Kidney tubule cell (primary cell): ENCODE results near the gene BANP.
"Not testable (repeated sequence)": the region's sequence is repeated elsewhere in the genome, so short reads cannot be mapped to it uniquely, and the experiment has no call there.

Source experiments
- DNase-seq: peaks from one replicate; pipeline ENCODE4 v3.0.0-alpha.2; 2018; ENCODE audit warnings: low spot score

The BANP gene

DNA sequence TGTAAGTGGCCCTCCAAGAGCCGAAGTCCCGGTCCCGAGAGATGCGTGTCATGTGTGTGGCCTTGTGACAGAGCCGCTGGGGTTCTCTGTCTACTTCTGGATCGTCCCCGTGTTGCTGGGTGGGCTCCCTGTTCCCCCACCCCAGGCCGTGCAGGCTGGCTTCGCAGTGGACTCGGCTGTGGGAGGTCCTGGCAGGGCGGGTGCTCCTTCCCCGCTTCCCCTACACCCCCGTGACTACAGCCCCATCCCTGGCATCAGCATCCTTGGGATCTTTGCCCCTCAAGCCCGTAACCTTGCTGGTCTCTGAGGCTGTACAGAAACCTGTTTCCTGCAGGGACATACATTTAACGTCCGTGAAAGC lies 136.3 kb downstream of the BANP start:
- no peak for DNase-seq

GRCh38 chr16:88088161-88088581 lies 136.9 kb downstream of the BANP start:
- no peak for DNase-seq

DNA sequence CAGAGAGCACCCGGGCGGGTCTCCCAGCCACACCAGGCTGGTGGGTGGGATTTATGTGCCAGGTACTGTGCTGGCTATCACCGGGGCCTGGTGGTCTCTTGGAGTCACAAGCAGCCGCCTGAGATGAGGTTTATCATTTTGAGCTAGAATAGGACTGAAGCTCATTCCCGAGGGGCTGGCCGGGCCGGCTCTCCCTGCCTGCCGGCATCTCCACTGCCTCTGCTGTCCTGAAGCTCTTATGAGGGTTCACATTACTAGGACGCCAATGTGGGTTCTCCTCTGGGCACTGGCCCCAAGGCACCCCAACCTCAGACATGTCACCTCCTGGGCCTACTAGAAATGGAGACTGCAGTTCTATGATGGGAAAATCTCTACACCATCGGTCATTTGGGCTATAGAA lies 137.4 kb downstream of the BANP start:
- DNase-seq = not testable (repeated sequence)

GRCh38 chr16:88089071-88089470 lies 137.8 kb downstream of the BANP start:
- DNase-seq = not testable (repeated sequence)

DNA sequence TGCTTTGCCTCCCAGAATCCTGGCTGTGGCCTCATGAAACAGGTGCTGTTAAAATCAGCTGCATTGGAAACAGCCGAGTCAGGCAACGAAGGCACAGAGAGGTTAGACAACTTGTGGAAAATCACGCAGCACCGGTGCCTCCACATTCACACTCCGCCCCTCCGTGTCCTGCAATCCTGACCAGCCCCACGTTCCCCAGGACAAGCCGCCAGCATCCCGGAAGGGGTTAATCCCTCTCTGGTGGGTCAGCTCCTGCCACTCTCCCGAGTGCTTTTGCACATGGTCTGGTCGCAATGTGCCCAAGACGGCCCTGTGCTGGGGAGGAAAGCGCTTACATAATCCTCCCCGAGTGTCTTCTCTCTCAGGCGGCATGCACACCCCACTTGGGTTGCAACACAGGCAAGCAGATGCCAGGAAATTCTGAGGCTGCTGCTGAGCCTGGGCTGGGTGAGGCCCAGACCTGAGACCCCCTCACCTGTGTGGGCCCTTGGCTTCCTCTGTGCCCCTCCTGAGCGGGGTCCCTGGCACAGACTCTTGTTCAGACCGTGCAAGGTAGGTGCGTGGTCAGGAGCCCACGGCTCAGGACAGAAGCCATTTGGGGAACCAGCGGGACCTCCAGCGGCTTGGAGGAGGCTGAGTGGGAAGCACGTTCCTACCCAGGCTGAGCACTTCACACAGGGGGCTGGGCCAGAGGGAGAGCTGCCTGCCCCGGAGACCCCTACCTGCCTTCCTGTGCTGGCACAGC lies 138.6 kb downstream of the BANP start:
- DNase-seq = not testable (repeated sequence)

DNA sequence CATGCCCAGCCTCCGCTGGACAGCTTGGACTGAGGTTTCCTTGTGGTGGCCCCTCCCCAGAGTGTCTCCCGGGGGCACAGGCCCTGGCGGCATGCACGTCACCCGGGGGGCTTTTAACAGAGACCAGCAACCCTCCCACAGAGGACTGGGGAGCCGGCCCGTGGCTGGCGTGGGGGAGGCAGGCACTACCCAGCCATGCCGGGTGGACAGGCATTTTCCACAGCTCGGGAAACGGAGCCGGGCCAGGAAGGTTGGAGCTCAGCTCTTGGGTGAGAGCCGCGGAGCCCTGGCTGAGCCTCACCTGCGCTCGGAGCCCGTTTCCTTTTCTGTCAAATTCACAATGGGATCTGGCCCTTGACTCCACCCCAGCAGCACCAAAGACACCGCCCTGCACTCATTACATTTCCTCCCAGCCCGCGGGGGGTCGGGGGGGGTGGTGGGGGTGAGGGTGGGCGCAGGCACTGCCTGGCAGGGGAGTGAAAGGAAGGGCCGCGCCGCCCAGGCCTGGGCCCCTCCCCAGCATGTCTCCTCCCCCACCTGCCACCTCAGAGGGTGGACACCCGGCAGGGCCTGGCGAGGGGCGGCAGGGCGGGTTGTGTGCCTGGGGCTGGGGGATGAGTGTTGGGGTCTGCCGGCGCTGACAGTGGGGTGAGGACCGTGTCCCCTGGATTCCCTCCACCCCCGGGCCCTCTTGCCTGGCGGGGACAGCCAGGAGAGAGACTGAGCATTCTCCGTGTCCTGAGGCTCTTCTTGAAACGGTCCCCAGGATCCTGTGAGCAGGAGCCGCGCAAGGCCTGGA lies 139.3 kb downstream of the BANP start:
- not testable (repeated sequence) for DNase-seq

DNA sequence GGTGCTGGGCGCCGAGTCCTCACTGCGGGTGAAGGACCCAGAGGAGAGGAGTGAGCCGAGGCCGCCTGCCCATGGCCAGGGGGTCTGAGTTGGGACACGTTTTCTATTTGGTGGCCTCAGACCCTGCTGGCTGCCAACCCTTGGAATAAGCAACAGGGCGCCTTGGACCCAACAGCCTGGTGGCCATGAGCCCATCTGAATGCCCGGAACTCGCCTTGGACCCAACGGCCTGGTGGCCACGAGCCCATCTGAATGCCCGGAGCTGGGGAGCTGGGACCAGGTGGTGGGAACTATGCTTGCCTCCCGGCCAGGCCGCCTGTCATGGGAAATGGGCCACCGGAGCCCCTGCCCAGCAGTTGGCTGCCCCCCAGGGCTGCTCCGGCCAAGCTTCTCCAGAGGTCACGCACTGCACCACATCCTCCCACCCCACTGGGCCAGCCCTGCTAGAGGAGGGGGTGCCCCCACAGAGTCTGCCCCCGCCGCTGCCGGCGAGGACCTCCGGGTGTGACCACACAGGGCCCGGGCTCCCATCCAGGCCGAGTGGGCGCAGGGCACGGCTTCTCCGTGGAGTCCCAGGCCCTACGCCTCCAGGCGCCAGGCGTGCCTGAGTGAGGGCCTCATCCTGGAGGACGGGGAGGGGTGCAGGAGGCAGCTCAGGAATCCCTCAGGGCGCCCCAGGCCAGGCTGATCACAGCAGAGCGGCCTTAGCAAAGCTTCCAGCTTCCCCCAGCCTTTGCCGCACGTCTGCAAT lies 140.2 kb downstream of the BANP start:
- DNase-seq = not testable (repeated sequence)

- not testable (repeated sequence) for DNase-seq
Measured at GRCh38 chr16:88091972-88092302, 140.7 kb downstream of the BANP start.

DNA sequence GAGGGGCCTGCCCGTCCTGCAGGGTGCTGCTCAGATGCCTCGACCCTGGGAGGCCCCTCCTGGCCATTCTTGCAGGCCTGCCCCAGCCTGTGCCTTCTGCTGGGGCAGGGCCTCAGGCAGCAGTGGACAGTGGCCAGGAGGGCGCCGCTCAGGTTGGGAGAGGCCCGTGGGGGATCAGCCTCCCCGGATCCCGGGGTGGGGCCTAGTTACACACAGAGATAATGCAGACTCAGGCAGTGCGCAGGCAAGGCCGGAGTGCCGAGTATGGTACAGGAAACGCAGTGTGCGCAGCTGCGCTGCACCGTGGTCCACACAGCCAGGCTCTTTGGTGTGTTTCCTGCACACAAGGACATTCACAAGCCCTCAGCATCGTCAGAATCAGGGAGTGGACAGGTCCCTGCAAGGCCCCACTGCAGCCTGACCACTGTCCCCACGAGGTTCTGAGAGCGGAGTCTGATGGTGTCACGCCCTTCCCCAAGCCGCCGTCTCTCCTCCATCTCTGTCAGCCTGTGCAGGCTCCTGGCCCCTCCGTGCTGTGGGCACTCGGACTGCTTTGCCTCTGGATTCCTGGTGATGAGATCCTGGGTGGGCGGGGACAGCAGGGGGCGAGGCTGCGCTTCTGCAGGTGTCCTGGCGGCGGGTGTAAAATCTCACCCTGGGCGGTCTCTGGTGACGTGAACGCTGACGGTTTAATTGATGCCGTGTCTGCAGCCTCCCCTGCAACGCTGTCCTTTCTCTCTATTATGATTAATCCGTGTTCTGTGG lies 141.7 kb downstream of the BANP start:
- not testable (repeated sequence) for DNase-seq

DNA sequence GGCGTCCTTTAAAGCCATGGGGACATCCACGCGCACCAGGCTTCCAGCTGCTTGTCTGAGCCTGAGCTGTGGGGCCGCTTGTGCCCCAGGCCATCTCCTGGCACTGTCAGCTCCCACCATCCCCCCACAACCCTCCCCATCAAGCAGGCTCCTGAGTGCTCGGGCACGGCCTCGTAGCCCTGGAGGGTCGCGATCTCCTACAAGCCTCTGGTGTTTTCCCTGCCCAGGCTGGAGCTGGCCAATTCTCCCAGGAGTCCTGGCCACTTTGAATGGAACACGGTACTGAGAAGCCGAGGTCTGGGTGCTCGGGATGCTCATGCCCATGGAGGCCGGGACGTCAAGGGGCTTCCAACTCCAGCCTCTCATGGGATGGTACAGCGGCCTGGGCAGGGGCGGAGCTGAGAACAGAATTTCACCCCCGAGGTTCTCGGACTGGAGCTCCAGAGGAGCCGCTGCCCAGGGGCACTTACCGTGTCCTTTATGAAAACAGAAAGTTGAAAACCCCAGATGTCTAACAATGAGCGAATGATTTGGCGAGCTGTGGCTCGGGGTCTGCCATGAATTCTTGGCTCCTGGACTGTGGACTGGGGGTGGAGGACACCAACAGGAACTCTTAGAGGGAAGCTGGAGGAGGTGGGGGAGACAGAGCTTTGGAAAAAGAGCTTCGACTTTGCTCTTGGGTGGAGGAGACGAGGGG lies 142.5 kb downstream of the BANP start:
- DNase-seq = not testable (repeated sequence)

DNA sequence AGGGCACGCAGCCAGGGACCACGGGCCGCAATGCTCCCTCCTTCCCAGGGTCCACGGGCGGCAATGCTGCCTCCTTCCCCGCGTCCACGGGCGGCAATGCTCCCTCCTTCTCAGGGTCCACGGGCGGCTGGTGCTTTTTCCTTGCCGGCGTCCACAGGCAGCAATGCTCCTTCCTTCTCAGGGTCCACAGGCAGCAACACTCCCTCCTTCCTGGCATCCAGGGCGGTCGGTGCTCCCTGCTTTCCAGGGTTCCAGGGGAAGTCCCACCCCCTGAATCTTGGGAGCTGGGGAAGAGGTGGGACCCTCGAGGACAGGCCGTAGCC lies 143.0 kb downstream of the BANP start:
- not testable (repeated sequence) for DNase-seq

DNA sequence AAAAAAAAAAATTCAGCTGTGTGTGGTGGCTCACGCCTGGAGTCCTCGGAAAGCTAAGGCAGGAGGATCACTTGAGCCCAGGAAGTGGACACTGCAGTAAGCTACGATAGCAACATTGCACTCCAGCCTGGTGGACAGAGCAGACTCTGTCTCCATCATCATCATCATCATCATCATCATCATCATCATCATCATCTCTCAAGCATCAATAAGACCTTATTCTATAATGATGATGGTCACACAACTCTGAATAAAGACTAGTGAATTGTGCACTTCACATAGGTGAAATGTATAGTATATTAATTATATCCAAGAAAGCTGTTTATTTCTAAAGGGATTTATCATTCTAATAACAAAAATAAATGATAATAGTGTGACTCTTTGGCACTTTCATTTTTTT lies 143.7 kb downstream of the BANP start:
- DNase-seq = not testable (repeated sequence)

GRCh38 chr16:88096659-88097058 lies 145.4 kb downstream of the BANP start:
- not testable (repeated sequence) for DNase-seq

DNA sequence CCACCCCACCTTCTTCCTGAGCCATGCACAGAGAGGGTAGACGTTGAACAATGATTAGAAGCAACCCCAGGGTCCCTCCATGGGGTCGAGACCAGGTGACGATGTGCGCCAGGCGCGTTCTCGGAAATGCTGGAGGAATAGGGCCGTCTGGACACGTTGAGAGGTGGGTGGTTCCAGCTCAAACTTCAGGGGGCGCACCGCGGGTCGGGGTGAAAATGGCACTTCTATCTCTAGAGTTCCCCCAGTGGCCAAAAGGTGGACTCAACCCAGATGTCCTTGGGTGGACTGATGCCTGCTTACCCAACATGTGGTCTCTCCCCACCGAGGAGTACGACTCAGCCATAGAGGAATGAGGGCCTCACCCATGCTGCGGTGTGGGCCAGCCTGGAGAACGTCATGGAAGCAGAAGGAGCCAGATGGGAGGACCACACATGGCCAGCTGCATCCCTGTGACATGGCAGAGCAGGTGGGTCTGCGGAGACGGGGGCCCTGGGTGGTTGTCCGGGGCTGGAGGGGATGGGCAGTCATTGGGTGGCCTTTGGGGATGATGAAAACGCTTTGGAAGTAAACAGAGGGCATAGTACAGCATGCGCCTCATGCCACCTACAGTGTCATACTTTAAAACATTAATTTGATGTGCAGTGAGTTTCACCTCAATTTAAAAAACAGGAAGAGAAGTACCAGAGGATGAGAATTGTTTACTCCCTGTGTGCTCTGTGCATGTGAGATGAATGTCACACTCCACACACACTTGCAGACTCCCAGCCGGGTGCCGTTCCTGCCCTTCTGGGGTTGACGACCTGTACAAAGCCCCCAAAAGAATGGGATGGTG lies 147.7 kb downstream of the BANP start:
- not testable (repeated sequence) for DNase-seq

GRCh38 chr16:88099563-88099890 lies 148.3 kb downstream of the BANP start:
- no peak for DNase-seq

- not testable (repeated sequence) for DNase-seq
Measured at GRCh38 chr16:88099956-88100355, 148.7 kb downstream of the BANP start.

GRCh38 chr16:88100801-88101622 lies 149.8 kb downstream of the BANP start:
- not testable (repeated sequence) for DNase-seq

GRCh38 chr16:88101623-88102105 lies 150.4 kb downstream of the BANP start:
- DNase-seq = not testable (repeated sequence)

DNA sequence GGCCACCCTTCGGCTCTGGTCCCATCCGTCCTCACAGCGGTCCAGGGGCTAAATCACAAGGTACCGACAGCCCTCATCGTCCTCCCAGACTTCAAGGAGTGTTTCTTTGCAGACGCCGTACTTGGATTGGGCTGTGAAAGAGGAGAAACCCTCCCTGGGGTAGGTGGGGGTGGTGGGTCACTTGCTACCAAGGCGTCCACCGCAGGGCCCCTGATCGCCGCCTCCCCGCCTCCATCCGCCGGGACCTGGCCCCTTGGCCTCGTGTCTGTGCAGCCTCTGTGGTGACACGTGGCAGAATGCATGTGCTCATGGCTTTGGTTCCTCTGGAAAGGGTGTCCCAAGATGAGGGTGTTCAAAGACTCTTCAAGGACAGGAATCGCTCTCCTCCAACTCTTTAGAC lies 151.4 kb downstream of the BANP start:
- no peak for DNase-seq

- no peak for DNase-seq
Measured at GRCh38 chr16:88103011-88103410, 151.8 kb downstream of the BANP start.
